Measurements from ENCODE around the gene C16orf74. TPM values are rescaled to one million over a fixed set of nuclear protein-coding genes. Genes with fewer than 3 reads are reported as not detected.
A peak's percentile ranks its signal among the peaks of the same experiment; 100 is the strongest.

C16orf74 gene
- total and polyA plus RNA-seq, 2 of the 8 experiments (the other 6 are each of a cell fraction or from before 2014, with no cell fraction given), result 7.3 to 9.3 TPM

- 0 out of 7 replicates have a peak, but pooled peaks cover 0 to 2% (median 0%) of the 10 kb centered on the region in 4 experiments for H3K27me3 ChIP-seq (replicated peaks in 1 of 4; ENCODE audit: control insufficient read depth in 3 of 4, extremely low read depth in 1 of 4, insufficient read depth in 3 of 4, low read length in 3 of 4)
- H4K91ac ChIP-seq (replicated peaks; ENCODE audit: insufficient read length, low read length), result no peak overlapping the region
- no peak overlapping the region for H2BK120ac ChIP-seq (replicated peaks; ENCODE audit: low read depth, low read length)
- H3K56ac ChIP-seq (replicated peaks; ENCODE audit: insufficient read length, low read depth, low read length), result no peak overlapping the region
- POLR2A ChIA-PET (ENCODE audit: partially characterized antibody), result interaction anchor here (0.7 to 2.5 kb wide), 4 partner anchors 9 to 41 kb away, joined by 3 to 5 read pairs (median 3); no protein-coding TSS in a partner anchor
- H3K14ac ChIP-seq (ENCODE audit: insufficient read length), result no peak overlapping the region
- no peak overlapping the region for H3K9ac ChIP-seq (replicated peaks in 1 of 4; ENCODE audit: extremely low read depth in 1 of 4, low read depth in 3 of 4, low read length in 3 of 4)
- no peak overlapping the region for H4K5ac ChIP-seq (ENCODE audit: insufficient read length, low read depth, low read length)
- no peak overlapping the region for H2AFZ ChIP-seq (ENCODE audit: low read length)
- no peak overlapping the region for H2BK15ac ChIP-seq (ENCODE audit: low read length)
- H3K9me3 ChIP-seq (ENCODE audit: insufficient read depth in 2 of 2, low read depth in 1 of 2, low read length in 1 of 2), result no peaks in the 10 kb centered on the region
- no peak overlapping the region for H2BK20ac ChIP-seq (ENCODE audit: low read length)
- no peaks in the 10 kb centered on the region for H4K20me1 ChIP-seq (replicated peaks in 1 of 2; ENCODE audit: control insufficient read depth in 1 of 2, insufficient read depth in 2 of 2, low read length in 2 of 2)
- no peak overlapping the region for H2BK5ac ChIP-seq (ENCODE audit: low read depth, low read length)
- no peak overlapping the region for H3K27ac ChIP-seq (ENCODE audit: low read depth, low read length)
- no peak overlapping the region for H3K4me3 ChIP-seq (ENCODE audit: extremely low read depth in 1 of 4, insufficient read depth in 2 of 4, low read depth in 3 of 4, low read length in 4 of 4)
- H2BK12ac ChIP-seq (ENCODE audit: low read depth, low read length), result no peak overlapping the region
- H2AK5ac ChIP-seq (ENCODE audit: low read depth, low read length), result no peak overlapping the region
- WGBS, 2 experiments (ENCODE audit: extremely low coverage in 1 of 2, insufficient coverage in 1 of 2, insufficient read length in 1 of 2, insufficient replicate concordance in 2 of 2, low coverage in 1 of 2, low lambda C conversion rate in 2 of 2, missing lambda C conversion rate in 1 of 2), result 78% methylated on average over 16 of the region's 20 CpGs; no CpG with 5 or more reads in 1 of the 2 experiments
- no peak overlapping the region for H3K4ac ChIP-seq (replicated peaks; ENCODE audit: insufficient read length, low read depth, low read length)
- no peaks in the 10 kb centered on the region; a peak in 1 of 7 replicates for H3K4me1 ChIP-seq (replicated peaks in 1 of 4; ENCODE audit: control insufficient read depth in 3 of 4, insufficient read depth in 4 of 4, low read length in 3 of 4)
- no peaks in the 10 kb centered on the region for H3K79me2 ChIP-seq (ENCODE audit: control insufficient read depth in 1 of 2, insufficient read depth in 2 of 2, low read length in 2 of 2)
- FAIRE-seq (no peak), DNase-seq (ENCODE audit: low read depth in 1 of 2, low spot score in 2 of 2) (peak in 1 of 2 experiments; percentile 75)
- TF ChIP-seq TEAD4 (IDR thresholded peaks at IDR 0.05; ENCODE audit: low read depth, low read length), result no peak
- peak; percentile 77 to 88 (median 83) for TF ChIP-seq CTCF (IDR thresholded peaks at IDR 0.05; ENCODE audit: control extremely low read depth in 1 of 3, insufficient read depth in 1 of 3, low read depth in 1 of 3, low read length in 3 of 3)
- TF ChIP-seq SUZ12 (IDR thresholded peaks at IDR 0.05; ENCODE audit: low read length), result no peak
- no peak for TF ChIP-seq NANOG (IDR thresholded peaks at IDR 0.05; ENCODE audit: insufficient read depth, low read depth, low read length, poor library complexity, severe bottlenecking)
- peak; percentile 71 to 79 for TF ChIP-seq RAD21 (IDR thresholded peaks at IDR 0.05 in 1 of 2, conservative IDR thresholded peaks at IDR 0.05 in 1 of 2; ENCODE audit: low read depth in 2 of 2, low read length in 2 of 2)
- peak; percentile 75; the same call in 1 of the 2 replicates for TF ChIP-seq FOSL1 (IDR thresholded peaks at IDR 0.05; ENCODE audit: insufficient read depth, low read depth, low read length)
- TF ChIP-seq KDM1A (IDR thresholded peaks at IDR 0.05; ENCODE audit: borderline replicate concordance, low read length), result peak; percentile 38; the same call in 1 of the 2 replicates
- no peaks in the 10 kb centered on the region for H3K36me3 ChIP-seq (ENCODE audit: control insufficient read depth in 2 of 4, insufficient read depth in 4 of 4, low read length in 3 of 4)
- no peak overlapping the region for H3K18ac ChIP-seq (ENCODE audit: extremely low read depth, low read length)
- CTCF ChIA-PET (ENCODE audit: partially characterized antibody), result interaction anchor here (0.6 to 4.6 kb wide), 25 partner anchors 8 to 586 kb away, joined by 3 to 33 read pairs (median 3); no protein-coding TSS in a partner anchor
- H4K8ac ChIP-seq (ENCODE audit: extremely low read depth, insufficient read depth, low read length), result no peak overlapping the region; the same call in 1 of the 2 replicates
- H3K23ac ChIP-seq (ENCODE audit: insufficient read length), result no peak overlapping the region
- no peak overlapping the region for H3K4me2 ChIP-seq (ENCODE audit: insufficient read depth in 1 of 2, low read depth in 2 of 2, low read length in 2 of 2)
- H3K23me2 ChIP-seq (ENCODE audit: low read depth, low read length), result no peaks in the 10 kb centered on the region
- H3K79me1 ChIP-seq (ENCODE audit: low read depth, low read length), result no peaks in the 10 kb centered on the region
Observed at GRCh38 chr16:85759631-85760419, 8.9 kb upstream of the C16orf74 start.
